8988T (cell line): ENCODE measurements around the gene MCUB.

Experiments used
- DNase-seq: peaks from one replicate; pipeline ENCODE4 v3.0.0; 2011

MCUB gene

GRCh38 chr4:109733728-109734127 is 173.7 kb downstream of the MCUB start:
- no peak for DNase-seq

GRCh38 chr4:109735566-109736365 is 175.7 kb downstream of the MCUB start:
- DNase-seq = no peak
